GM19372 (cell line): ENCODE results near the gene AKR1C2.
"Not testable (repeated sequence)": the region's sequence is repeated elsewhere in the genome, so short reads cannot be mapped to it uniquely, and the experiment has no call there.

Source experiments
- ATAC-seq: cut with Tn5 transposase; IDR thresholded peaks from one replicate; pipeline ENCODE4 v1.9.1; 2021; ENCODE audit warnings: mild to moderate bottlenecking, low read depth, moderate library complexity; ENCODE audit not compliant: unreplicated experiment

AKR1C2 gene

DNA sequence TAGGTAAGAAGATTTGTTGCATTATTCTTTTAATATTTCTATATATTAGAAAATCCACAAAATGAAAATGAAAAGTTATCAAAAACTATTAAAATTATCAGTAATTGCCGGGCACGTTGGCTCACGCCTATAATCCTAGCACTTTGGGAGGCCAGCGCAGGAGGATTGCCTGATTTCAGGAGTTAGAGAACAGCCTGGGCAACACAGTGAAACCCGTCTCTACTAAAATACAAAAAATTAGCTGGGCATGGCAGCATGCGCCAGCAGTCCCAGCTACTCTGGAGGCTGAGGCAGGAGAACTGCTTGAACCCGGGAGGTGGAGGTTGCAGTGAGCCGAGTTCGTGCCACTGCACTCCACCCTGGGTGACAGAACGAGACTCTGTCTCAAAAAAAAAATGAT is 11.1 kb downstream of the AKR1C2 start:
- ATAC-seq = not testable (repeated sequence)

DNA sequence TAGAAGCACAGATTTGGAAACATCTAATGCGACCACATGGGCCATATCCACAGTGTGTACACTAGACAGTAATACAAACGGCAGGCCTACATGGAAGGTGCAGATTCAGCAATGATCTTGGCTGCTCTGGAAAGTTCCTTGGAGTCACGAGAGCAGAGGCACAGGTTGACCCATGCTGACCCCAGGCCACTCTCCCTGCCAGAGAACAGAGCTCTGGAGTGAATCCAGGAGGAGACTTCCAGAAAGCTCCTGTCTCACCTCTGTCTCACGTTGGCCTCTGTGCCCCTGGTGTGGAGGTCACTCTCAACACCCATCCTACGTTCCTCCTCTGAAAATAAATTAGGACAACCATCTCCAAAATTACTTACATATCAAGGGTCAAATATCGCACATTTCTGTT is 12.2 kb downstream of the AKR1C2 start:
- not testable (repeated sequence) for ATAC-seq

DNA sequence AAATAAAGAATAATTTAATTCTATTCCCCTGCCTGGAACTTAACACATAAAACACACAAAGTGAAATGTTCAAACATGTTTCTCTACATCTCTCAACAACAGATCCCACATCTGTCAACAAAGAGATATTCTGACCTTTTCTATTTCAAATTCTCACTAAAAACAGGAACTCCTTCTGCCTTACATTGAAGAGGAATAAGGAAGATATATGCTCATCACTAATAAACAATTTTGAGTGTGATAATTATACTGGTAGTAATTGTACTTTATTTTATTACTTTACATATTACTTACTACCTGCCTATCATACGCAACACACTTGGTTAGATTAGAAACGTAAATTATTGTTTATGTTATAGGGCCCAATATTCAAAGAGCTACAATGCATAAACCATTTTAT is 13.4 kb downstream of the AKR1C2 start:
- ATAC-seq = no peak

DNA sequence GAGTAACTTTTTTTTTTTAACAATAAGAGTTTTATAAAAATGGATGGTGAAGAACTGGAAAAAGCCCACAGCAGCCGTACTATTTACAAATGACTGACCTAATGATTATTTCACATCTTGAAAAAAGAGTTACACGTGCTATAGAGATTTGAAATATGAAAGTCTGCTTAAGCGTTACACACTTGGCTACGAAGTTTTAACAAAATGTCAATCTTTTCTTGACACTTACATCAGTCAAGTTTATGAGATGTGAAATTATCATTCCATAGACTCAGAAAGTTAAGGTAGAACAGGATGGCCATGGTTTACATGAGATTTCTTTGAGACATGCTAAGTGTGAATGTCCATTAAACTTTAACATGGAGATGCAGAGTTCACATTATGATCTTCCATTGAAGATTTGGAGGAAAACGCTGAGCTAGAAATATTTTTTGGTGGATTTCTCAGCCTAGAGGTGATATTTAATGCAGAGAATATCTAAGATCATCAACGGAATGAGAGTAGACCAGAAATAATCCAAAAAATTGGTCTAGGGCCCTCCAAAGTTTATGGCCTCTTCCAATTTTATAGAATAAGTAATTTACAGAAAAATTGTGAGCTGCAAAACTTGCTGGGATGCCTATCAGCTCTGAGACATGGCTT is 15.5 kb downstream of the AKR1C2 start:
- not testable (repeated sequence) for ATAC-seq

DNA sequence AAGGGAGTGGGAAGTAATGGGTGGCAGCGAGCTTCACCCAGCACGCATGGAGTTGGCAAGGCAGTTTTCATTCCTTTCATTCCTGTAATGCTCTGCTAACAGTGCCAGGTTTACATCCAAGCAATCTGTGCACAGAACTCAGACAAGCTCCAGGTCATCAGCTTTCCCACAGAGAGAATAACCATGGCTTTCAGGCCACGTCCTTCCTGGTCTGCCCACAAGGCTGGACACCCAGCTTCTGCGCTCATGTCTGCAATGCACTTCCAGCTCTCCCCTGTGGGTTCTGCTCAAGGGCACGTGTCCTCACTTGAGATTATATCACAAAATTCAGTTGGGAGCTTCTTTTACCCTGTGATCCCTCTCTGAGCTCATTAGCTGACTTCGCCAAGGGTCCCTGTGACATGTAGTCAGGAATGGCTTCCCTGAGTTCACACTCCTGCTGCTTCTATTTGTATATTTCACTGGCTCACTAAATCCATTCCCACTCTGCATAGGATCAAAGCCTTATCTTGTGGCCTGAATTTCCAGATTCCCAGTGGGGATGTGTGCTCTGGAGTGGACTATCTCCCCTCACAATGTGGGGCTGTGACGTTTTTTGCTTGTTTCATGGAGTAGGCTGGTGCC is 18.6 kb downstream of the AKR1C2 start:
- ATAC-seq = no peak

DNA sequence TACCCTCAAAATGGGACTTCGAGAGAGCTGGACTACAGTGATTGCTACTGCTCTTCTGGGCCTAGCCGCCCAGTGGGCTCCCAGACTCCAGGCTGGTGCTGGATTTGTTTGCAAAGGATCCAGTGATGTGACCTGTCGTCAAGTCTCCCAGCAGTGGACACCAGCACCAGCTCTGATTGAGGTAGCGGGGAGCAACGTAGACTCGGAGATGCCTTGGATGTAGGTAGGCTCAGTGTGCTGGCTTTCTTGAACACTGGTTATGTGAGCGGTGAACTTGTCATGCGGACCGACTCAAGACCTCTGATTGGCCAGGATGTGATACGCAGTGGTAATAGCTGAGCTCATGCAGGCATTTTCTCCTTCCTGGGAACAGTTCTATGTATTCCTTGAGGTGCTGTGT is 19.4 kb downstream of the AKR1C2 start:
- ATAC-seq = no peak

DNA sequence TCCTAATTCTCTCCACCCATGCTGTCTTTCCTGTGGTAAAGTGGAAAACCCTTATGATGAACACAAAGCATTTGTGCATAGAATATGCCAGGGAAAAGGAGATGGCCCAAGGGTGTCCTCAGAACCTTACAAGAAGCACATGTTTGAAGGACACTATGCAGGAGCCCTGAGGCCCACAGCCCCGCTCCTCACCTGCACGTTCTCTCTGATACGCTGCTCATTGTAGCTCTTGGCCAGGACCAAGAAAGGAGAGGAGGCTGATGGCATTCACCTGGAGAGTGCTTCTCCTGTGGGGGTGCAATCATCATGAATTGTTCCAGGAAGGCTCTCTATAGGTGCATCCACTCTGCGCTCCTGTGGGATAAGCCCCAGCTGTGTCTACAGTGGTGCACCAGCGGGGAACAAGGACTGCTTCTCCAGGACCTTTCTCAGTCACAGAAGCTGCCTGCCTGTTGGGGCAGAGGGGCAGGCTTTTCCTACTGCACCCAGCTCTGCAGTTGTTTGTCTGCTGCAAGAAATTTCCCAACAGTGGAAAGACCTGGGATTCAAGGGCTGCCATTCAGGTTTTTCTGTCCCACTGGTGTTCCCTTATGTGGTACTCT is 19.9 kb downstream of the AKR1C2 start:
- ATAC-seq = no peak

DNA sequence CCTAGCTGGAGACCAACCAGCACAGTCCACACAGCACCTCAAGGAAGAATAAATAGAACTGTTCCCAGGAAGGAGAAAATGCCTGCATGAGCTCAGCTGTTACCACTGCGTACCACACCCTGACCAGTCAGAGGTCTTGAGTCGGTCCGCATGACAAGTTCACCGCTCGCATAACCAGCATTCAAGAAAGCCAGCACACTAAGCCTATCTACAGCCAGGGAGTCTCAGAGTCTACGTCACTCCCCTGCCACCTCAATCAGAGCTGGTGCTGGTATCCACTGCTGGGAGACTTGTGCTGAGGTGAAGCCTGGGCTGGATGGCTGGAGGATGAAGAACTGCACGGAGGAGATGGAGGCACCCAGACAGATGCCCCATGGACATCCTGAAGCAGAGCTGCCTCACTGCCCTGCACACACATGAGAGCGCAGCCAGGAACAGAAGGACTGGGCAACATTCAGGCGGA is 20.9 kb downstream of the AKR1C2 start:
- ATAC-seq = no peak

DNA sequence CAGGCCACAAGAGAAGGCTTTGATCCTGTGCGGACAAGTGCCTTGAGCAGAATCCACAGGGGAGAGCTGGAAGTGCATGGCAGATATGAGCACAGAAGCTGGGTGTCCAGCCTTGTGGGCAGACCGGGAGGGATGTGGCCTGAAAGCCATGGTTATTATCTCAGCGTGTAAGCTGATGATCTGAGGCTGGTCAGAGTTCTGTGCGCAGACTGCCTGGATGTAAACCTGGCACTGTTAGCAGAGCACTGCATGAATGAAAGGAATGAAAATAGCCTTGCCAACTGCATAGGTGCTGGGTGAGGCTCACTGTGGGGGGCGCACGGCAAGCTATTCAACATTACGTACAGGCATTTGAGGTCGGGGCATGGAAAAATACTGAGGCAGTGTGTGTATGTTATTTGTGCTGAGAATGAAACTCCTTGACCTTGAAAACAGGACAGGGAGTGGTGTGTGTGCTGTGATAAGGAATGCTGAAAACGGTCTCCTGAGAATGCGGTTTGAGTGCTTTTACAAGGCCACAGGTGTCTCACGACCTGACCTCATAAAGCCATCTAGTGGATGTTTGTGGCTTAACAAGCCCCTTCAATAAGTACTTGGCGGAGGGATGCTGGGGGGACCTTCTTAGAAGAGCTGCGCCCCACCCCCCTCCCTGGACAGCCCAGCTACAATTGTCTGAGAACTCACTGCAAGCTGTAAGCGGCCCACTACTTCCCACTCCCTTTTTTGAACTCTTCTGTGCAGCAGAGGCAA is 21.8 kb downstream of the AKR1C2 start:
- ATAC-seq = no peak

DNA sequence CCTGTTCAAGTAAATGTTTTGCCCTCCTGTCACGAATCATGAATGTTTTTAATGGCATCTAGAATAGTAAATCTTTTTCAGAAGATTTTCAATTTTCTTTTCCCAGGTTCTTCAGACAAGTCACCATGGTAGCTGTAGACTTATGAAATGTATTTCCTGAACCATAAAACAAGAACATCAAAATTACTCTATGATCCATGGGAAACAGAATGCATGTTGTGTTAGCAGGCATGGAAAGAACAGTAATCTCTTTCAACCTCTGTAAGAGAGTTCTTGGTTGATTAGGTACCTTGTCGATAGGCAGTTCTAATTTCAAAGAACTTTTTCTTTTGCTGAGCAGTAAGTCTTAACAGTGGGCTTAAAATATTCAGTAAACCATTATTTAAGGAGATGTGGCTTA is 22.9 kb downstream of the AKR1C2 start:
- no peak for ATAC-seq

DNA sequence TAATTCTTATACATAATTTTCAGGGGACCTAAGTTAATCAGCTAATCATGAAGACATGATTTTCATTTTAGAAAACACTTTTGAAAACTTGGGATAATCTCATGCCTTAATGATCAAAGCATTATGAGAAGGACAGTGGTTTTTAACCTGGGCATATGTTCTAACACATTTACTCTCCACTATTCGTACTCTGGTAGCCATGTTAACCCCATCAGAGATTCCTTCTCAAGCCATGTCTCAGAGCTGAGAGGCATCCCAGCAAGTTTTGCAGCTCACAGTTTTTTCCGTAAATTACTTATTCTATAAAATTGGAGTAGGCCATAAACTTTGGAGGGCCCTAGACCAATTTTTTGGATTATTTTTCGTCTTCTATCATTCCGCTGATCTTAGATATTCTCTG is 24.8 kb downstream of the AKR1C2 start:
- ATAC-seq = no peak

DNA sequence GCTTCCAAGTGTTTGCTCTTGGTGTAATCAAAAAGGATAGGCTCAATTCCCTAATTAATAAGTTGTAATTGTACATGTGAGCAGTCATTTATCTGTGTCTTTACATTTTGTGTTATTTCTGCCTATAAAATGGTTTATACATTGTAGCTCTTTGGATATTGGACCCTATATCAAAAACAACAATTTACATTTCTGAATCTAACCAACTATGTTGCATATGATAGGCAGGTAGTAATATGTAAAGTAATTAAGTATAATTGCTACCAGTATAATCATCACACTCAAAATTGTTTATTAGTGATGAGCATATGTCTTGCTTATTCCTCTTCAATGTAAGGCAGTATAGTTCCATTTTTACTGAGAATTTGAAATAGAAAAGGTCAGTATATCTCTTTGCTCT is 26.6 kb downstream of the AKR1C2 start:
- ATAC-seq = no peak

DNA sequence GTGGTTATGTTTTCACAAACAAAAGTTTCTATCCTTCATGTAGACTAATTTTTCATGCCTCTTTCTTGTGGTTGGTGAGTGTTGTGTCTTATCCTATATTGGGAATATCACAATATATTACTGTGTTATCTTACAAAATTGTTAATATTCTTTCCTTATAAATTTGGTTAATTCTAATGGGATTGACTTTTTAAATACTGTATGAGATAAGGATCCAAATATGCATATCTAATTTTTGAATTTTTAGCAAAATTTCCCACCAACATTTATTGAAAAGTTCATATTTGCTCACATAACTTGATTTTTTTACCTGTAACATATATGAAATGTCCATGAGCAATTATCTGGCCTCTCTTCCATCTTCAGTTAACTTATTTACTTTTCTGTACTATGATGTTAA is 29.3 kb downstream of the AKR1C2 start:
- ATAC-seq = not testable (repeated sequence)

DNA sequence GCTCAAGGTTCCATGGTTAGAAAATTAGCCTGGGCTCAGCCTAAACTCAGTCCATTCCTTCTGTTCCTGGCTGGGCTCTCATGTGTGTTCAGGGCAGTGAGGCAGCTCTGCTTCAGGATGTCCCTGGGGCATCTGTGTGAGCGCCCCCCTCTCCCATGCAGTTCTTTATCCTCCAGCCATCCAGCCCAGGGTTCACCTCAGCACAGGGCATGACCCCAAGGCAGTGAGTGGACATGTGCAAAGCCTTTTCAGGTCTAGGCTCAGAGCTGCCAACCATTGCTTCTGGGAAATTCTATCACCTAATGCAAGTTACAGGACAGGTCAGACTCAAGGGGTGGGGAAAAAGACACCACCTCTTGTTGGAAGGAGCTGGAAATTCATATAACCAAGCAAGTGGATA is 30.4 kb downstream of the AKR1C2 start:
- ATAC-seq = not testable (repeated sequence)

DNA sequence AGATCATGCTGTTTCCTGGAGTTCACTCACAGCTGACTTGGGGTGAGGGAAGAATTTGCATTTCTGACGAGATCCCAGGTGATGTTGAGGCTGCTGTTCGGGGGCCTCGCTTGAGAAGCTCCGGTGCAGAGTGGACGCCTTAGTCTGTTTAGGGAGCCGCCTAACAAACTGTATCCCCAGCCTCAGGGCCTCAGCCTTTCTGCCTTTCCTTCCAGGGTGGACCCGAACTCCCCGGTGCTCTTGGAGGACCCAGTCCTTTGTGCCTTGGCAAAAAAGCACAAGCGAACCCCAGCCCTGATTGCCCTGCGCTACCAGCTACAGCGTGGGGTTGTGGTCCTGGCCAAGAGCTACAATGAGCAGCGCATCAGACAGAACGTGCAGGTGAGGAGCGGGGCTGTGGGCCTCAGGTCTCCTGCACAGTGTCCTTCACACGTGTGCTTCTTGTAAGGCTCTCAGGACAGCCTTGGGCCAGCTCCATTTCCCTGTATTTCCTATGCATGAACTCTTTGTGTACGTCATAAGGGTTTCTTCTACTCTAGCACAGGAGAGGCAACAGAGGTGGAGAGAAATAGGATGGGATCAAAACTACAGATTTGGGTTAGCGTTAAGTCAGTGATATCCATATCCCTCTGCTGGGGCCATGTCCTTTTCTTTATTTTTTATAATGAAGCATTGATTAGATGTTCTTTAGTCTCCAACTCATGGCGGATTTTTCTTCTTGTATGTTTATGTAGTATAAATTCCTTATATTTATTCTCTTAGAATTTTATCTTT is 31.1 kb downstream of the AKR1C2 start:
- ATAC-seq = not testable (repeated sequence)

DNA sequence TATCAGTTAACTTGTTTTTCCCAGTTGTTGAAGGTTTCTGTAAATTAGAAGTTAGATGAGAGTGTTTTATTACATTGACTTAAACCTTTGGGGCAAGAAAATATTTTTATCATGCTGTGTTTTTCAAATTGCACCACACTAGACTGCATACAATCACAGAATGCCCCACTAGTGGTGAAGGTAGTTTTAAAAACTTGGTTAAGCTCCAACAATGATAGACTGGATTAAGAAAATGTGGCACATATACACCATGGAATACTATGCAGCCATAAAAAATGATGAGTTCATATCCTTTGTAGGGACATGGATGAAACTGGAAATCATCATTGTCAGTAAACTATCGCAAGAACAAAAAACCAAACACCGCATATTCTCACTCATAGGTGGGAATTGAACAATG is 33.3 kb downstream of the AKR1C2 start:
- ATAC-seq = not testable (repeated sequence)

DNA sequence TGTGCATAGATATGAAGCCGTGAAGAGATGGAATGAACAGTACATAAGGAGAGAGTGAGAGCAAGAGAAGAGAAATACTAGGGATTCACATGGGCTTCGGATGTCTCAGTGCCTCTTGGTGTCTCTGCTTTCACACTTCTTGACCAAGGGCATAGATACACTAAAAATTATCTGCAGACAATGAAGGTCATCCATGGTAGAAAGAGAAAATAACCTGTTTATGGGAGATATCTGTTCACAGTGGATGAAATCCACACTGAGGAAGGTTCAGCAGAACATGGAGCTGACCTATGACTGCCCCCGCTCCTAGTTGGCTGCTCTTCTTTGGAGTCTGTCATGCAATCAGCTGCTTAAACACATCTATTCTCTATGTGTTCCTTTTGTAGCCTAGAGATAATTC is 34.4 kb downstream of the AKR1C2 start:
- not testable (repeated sequence) for ATAC-seq

DNA sequence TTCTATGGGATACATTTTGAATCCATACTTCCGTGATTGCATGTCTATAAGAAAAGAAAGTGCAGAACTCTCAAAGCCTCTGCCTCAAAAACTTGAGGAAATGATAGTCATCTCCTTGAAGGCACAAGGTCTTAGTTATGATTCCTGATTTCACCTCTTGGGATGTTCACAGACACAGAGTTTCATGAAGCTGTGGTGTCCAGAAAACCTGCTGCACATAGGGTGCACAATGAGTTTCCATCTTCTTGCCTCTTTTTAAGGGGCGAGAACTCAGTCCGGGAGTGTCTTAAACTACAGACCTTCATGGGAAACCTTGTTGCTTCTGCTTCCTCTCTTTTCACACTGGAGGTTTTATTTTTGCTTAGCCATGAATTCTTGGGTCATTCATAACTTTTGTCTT is 36.5 kb downstream of the AKR1C2 start:
- ATAC-seq = not testable (repeated sequence)

DNA sequence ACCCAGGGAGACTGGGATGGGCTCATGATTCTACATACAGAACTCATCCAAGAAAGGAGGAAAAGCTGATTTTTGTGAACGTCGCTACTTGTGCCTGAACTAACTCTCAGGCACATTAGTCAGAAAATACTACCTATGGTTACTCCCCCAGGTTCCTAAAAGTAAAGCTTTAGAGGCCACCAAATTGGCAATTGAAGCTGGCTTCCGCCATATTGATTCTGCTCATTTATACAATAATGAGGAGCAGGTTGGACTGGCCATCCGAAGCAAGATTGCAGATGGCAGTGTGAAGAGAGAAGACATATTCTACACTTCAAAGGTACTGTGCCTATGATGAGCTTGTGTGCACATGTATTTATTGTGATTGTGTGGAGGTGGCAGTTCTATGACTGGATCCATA is 37.9 kb downstream of the AKR1C2 start:
- ATAC-seq = not testable (repeated sequence)

DNA sequence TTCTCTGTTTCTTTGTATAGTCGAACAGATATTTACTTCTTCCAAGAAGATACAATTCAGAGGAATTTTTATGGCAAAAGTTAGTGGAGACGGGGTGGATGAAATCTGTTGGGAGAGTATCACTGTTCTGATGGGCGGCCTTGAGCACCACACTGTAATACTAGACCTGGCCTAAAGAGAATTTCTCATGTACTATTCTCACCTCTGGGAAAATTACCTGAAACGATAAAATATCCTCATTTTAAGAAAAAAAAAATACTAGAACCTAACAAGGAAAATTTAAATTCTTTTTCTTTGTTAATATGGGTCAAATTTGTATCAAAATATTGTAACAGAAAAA is 39.9 kb downstream of the AKR1C2 start:
- ATAC-seq = not testable (repeated sequence)
